ENCODE results near the gene GEMIN5. TPM values are rescaled to one million over a fixed set of nuclear protein-coding genes. Genes with fewer than 3 reads are reported as not detected.

GEMIN5 gene
- total RNA-seq, 6 experiments from 2014 or later, result 5.7 to 11.3 (median 7.5) TPM

GRCh38 chr5:154885439-154885838 is 52.6 kb downstream of the GEMIN5 start:
- intact Hi-C loops (cut with DNase I), result no loop called here
- Histone ChIP-seq H3K9me3 (peaks cover 0 to 14% (median 1%) of the 10 kb centered on the region in 4 donors), H3K27ac (no peak overlapping the region), H3K36me3 (peaks cover 0 to 35% (median 19%) of the 10 kb centered on the region in 4 donors), H3K4me1 (no peaks in the 10 kb centered on the region), H3K27me3 (no peaks in the 10 kb centered on the region), H3K4me3 (no peak overlapping the region)
- peak in 1 of 4 donors; percentile 25 for ATAC-seq
- 71% methylated on average over 2 of the region's 2 CpGs for WGBS (ENCODE audit: insufficient coverage, low coverage, low lambda C conversion rate, missing lambda C conversion rate)
- DNase-seq, result no peak
- TF ChIP-seq POLR2A (IDR thresholded peaks at IDR 0.05) (no peak), CTCF (IDR thresholded peaks at IDR 0.05) (no peak)

- no peaks in the 10 kb centered on the region for H3K4me1 ChIP-seq
- DNase-seq (no peak), ATAC-seq (no peak)
- no peak overlapping the region for H3K4me3 ChIP-seq
- no peak overlapping the region for H3K27ac ChIP-seq
- no peaks in the 10 kb centered on the region for H3K27me3 ChIP-seq
- intact Hi-C loops (cut with DNase I), result no loop called here
- WGBS (ENCODE audit: insufficient coverage, low coverage, low lambda C conversion rate, missing lambda C conversion rate), result 100% methylated on average over 4 of the region's 8 CpGs
- H3K36me3 ChIP-seq, result peaks cover 0 to 27% (median 19%) of the 10 kb centered on the region in 4 donors
- peaks cover 0 to 14% (median 1%) of the 10 kb centered on the region in 4 donors for H3K9me3 ChIP-seq
- no peak for TF ChIP-seq CTCF (IDR thresholded peaks at IDR 0.05)
- TF ChIP-seq POLR2A (IDR thresholded peaks at IDR 0.05), result no peak
Measured at GRCh38 chr5:154884424-154884823, 53.6 kb downstream of the GEMIN5 start.

GRCh38 chr5:154881986-154882385 is 56.0 kb downstream of the GEMIN5 start:
- intact Hi-C loops (cut with DNase I), result no loop called here
- H3K4me3 ChIP-seq, result no peak overlapping the region
- ATAC-seq, result peak in 3 of 4 donors; percentile 41 to 57 (median 52)
- no peak overlapping the region for H3K27ac ChIP-seq
- H3K4me1 ChIP-seq, result no peaks in the 10 kb centered on the region
- 69% methylated on average over 3 of the region's 4 CpGs for WGBS (ENCODE audit: insufficient coverage, low coverage, low lambda C conversion rate, missing lambda C conversion rate)
- DNase-seq, result no peak
- no peaks in the 10 kb centered on the region for H3K27me3 ChIP-seq
- H3K36me3 ChIP-seq, result peaks cover 0 to 20% (median 2%) of the 10 kb centered on the region in 4 donors
- H3K9me3 ChIP-seq, result peaks cover 0 to 12% (median 1%) of the 10 kb centered on the region in 4 donors
- TF ChIP-seq CTCF (IDR thresholded peaks at IDR 0.05) (no peak), POLR2A (IDR thresholded peaks at IDR 0.05) (no peak)

- Histone ChIP-seq H3K27me3 (no peaks in the 10 kb centered on the region), H3K36me3 (peaks cover 0 to 27% (median 10%) of the 10 kb centered on the region in 4 donors), H3K27ac (no peak overlapping the region), H3K4me3 (no peak overlapping the region), H3K9me3 (no peaks in the 10 kb centered on the region), H3K4me1 (no peaks in the 10 kb centered on the region)
- TF ChIP-seq POLR2A (IDR thresholded peaks at IDR 0.05) (no peak), CTCF (IDR thresholded peaks at IDR 0.05) (no peak)
- intact Hi-C loops (cut with DNase I), result no loop called here
- WGBS (ENCODE audit: insufficient coverage, low coverage, low lambda C conversion rate, missing lambda C conversion rate), result 81% methylated on average over 7 of the region's 14 CpGs
- DNase-seq, result no peak
- ATAC-seq, result no peak
Measured at GRCh38 chr5:154878642-154879335, 59.2 kb downstream of the GEMIN5 start.

All from right lobe of liver (tissue), 6 donors.